ENCODE results near the gene LIPH. TPM values are rescaled to one million over a fixed set of nuclear protein-coding genes. Genes with fewer than 3 reads are reported as not detected.

Gene LIPH
- total and polyA plus RNA-seq, 2 of the 8 experiments (the other 6 are each of a cell fraction or from before 2014, with no cell fraction given), result 0.08 TPM; not detected in 1

- no peak for TF ChIP-seq CTBP2 (IDR thresholded peaks at IDR 0.05; ENCODE audit: borderline replicate concordance, insufficient read depth, insufficient read length, low read length)
- TF ChIP-seq CBX5 (IDR thresholded peaks at IDR 0.05; ENCODE audit: low read depth, low read length), result no peak
- TF ChIP-seq KDM1A (IDR thresholded peaks at IDR 0.05; ENCODE audit: borderline replicate concordance, low read length), result no peak
Measured at GRCh38 chr3:185561958-185562357, 9.6 kb upstream of the LIPH start (continued).

All from H1 (cell line).